ENCODE measurements around the gene SNTA1. TPM values are rescaled to one million over a fixed set of nuclear protein-coding genes. Genes with fewer than 3 reads are reported as not detected.
A peak's percentile ranks its signal among the peaks of the same experiment; 100 is the strongest.

SNTA1 gene
- total and polyA plus RNA-seq, 2 of the 13 experiments (the other 11 are each of a cell fraction or from before 2014, with no cell fraction given), result 16.4 to 18.3 TPM

DNA sequence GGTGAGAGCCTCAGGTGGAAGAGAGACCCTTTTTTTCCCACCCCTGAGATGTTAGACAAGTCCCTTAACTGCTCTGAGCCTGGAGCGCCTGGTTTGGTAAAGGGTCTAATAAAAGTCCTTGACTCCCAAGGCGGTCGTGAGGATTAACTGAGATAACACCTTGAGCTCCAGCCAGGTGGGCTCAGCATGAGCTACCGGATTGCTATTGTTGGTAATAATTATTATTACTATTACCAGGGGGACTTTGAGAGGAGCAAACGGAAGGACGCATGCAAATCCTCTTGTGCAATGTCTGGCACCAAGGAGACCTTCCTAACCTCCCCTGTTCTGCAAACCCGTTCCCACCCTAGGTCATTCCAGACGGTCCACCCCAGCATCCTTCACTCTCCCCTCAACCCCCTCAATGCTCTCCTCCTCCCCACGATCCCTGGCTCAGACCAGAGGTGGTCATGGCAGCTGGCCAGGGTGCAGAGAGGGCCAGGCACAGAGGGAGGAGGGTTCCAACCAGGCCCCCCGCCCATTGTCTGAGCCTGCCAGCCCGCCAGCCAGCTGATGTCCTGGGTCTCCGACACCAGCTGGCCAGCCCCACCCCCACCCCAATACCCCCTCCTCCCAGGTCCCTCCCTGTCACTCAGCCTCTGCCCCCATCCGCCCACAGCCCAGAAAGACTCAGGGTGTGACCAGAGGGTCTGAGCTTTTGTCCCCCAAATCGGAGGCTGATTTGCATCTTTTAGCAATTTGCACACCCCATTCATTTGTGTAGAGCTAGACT is 32.0 kb upstream of the SNTA1 start (continued):
- TF ChIP-seq YEATS4 (CRISPR knock-in tag; IDR thresholded peaks at IDR 0.05; ENCODE audit: borderline replicate concordance), result no peak
- no peak for TF ChIP-seq MAF1 (CRISPR knock-in tag; IDR thresholded peaks at IDR 0.05; ENCODE audit: borderline replicate concordance)
- TF ChIP-seq NFRKB (IDR thresholded peaks at IDR 0.05), result no peak
- TF ChIP-seq, protein P1, sequence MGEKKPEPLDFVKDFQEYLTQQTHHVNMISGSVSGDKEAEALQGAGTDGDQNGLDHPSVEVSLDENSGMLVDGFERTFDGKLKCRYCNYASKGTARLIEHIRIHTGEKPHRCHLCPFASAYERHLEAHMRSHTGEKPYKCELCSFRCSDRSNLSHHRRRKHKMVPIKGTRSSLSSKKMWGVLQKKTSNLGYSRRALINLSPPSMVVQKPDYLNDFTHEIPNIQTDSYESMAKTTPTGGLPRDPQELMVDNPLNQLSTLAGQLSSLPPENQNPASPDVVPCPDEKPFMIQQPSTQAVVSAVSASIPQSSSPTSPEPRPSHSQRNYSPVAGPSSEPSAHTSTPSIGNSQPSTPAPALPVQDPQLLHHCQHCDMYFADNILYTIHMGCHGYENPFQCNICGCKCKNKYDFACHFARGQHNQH (CRISPR knock-in tag; IDR thresholded peaks at IDR 0.05), result no peak
- 0 out of 2 replicates have a peak, but pooled peaks have one; percentile 31 for TF ChIP-seq ZNF768 (CRISPR knock-in tag; IDR thresholded peaks at IDR 0.05)
- TF ChIP-seq, protein P2, sequence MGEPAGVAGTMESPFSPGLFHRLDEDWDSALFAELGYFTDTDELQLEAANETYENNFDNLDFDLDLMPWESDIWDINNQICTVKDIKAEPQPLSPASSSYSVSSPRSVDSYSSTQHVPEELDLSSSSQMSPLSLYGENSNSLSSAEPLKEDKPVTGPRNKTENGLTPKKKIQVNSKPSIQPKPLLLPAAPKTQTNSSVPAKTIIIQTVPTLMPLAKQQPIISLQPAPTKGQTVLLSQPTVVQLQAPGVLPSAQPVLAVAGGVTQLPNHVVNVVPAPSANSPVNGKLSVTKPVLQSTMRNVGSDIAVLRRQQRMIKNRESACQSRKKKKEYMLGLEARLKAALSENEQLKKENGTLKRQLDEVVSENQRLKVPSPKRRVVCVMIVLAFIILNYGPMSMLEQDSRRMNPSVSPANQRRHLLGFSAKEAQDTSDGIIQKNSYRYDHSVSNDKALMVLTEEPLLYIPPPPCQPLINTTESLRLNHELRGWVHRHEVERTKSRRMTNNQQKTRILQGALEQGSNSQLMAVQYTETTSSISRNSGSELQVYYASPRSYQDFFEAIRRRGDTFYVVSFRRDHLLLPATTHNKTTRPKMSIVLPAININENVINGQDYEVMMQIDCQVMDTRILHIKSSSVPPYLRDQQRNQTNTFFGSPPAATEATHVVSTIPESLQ (CRISPR knock-in tag; conservative IDR thresholded peaks at IDR 0.05), result no peak
- TF ChIP-seq ZNF3 (CRISPR knock-in tag; IDR thresholded peaks at IDR 0.05), result no peak
- TF ChIP-seq NCOA5 (CRISPR knock-in tag; IDR thresholded peaks at IDR 0.05), result no peak

DNA sequence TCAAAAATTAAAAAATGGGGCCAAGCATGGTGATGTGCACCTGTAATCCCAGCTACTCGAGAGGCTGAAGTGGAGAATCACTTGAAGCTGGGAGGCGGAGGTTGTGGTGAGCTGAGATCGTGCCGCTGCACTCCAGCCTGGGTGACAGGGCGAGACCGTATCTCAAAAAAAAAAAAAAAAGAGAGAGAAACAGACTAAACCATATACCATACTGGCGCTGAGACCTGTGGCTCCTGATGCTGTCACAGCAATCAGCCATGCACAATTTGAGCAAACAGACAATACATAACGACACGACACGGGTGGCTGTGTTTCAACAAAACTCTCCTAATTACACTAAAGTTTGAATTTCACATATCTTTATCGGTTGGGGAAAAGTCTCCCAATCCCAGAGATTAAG is 31.4 kb upstream of the SNTA1 start:
- Histone ChIP-seq H3K9ac (ENCODE audit: insufficient read depth, low read depth, low read length) (no peak overlapping the region), H2AFZ (ENCODE audit: low read length) (no peak overlapping the region), H4K20me1 (ENCODE audit: insufficient read depth, low read length) (no peaks in the 10 kb centered on the region), H3K4me2 (ENCODE audit: low read depth, low read length) (peak overlapping the region; percentile 33), H3K4me3 (replicated peaks in 1 of 3; ENCODE audit: insufficient read depth in 1 of 3, low read depth in 2 of 3, low read length in 3 of 3) (no peak overlapping the region), H3K27me3 (ENCODE audit: control insufficient read depth in 1 of 2, insufficient read depth in 2 of 2, low read length in 2 of 2) (peaks cover 2 to 28% of the 10 kb centered on the region in 2 experiments), H3K4me1 (ENCODE audit: insufficient read depth, low read length) (peaks cover 57% of the 10 kb centered on the region), H3K79me2 (ENCODE audit: insufficient read depth, low read length) (no peaks in the 10 kb centered on the region), H3K36me3 (replicated peaks in 1 of 2; ENCODE audit: control insufficient read depth in 1 of 2, insufficient read depth in 2 of 2, low read length in 2 of 2) (no peaks in the 10 kb centered on the region), H3K9me3 (ENCODE audit: low read length) (no peaks in the 10 kb centered on the region), H3K27ac (ENCODE audit: extremely low read length, insufficient read depth, low read length) (no peak overlapping the region)
- ChIA-PET CTCF (ENCODE audit: low intra/inter-chr PET ratio, low total read pairs) (no interaction called here), POLR2A (interaction anchor here (0.5 to 1.9 kb wide), 2 partner anchors 14 to 40 kb away, joined by 4 to 7 read pairs; partner anchors contain the start of gene CBFA2T2)
- in situ Hi-C loops (cut with HindIII; ENCODE audit: extremely low pct_ligation_motif_present, low pct_unique_long_range_greater_than_20kb) (no loop called here), intact Hi-C loops (cut with micrococcal nuclease; ENCODE audit: unreplicated experiment) (no loop called here)
- no peak for DNase-seq (ENCODE audit: low spot score)
- no TSS peak for BruUV-seq (replicated peaks)
- ATAC-seq, result no peak
- WGBS (ENCODE audit: low lambda C conversion rate), result 29% methylated on average over 11 of the region's 11 CpGs
- 0 out of 2 replicates have a peak, but pooled peaks have one; percentile 5 for TF ChIP-seq ZNF761 (CRISPR knock-in tag; conservative IDR thresholded peaks at IDR 0.05)
- 0 out of 2 replicates have a peak, but pooled peaks have one; percentile 20 for TF ChIP-seq HDAC1 (CRISPR knock-in tag; IDR thresholded peaks at IDR 0.05)
- no peak for TF ChIP-seq ZNF589 (CRISPR knock-in tag; conservative IDR thresholded peaks at IDR 0.05)
- TF ChIP-seq, protein P3, sequence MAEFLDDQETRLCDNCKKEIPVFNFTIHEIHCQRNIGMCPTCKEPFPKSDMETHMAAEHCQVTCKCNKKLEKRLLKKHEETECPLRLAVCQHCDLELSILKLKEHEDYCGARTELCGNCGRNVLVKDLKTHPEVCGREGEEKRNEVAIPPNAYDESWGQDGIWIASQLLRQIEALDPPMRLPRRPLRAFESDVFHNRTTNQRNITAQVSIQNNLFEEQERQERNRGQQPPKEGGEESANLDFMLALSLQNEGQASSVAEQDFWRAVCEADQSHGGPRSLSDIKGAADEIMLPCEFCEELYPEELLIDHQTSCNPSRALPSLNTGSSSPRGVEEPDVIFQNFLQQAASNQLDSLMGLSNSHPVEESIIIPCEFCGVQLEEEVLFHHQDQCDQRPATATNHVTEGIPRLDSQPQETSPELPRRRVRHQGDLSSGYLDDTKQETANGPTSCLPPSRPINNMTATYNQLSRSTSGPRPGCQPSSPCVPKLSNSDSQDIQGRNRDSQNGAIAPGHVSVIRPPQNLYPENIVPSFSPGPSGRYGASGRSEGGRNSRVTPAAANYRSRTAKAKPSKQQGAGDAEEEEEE (CRISPR knock-in tag; IDR thresholded peaks at IDR 0.05; ENCODE audit: borderline replicate concordance), result no peak
- TF ChIP-seq NONO (IDR thresholded peaks at IDR 0.05), result no peak
- no peak for TF ChIP-seq NONO (CRISPR knock-in tag; conservative IDR thresholded peaks at IDR 0.05)
- TF ChIP-seq, protein P4, sequence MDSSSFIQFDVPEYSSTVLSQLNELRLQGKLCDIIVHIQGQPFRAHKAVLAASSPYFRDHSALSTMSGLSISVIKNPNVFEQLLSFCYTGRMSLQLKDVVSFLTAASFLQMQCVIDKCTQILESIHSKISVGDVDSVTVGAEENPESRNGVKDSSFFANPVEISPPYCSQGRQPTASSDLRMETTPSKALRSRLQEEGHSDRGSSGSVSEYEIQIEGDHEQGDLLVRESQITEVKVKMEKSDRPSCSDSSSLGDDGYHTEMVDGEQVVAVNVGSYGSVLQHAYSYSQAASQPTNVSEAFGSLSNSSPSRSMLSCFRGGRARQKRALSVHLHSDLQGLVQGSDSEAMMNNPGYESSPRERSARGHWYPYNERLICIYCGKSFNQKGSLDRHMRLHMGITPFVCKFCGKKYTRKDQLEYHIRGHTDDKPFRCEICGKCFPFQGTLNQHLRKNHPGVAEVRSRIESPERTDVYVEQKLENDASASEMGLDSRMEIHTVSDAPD (CRISPR knock-in tag; IDR thresholded peaks at IDR 0.05), result no peak
- FAIRE-seq, result no peak
